K562 (cell line): ENCODE measurements around the gene OCIAD2. TPM values are rescaled to one million over a fixed set of nuclear protein-coding genes. Genes with fewer than 3 reads are reported as not detected.

Source experiments
- ATAC-seq: fragments of 200-7000 bp; cut with Tn5 transposase; 3 replicates; pipeline ENCODE4 v1.9.1; 2020; ENCODE audit warnings: moderate library complexity
- BruUV-seq: library from RNA; stranded (reverse); fragments of 400-500 nt; replicated peaks from 2 replicates; lab custom pipeline; 2021; lab: Mats Ljungman, UMichigan
- CTCF ChIA-PET: fragments of 300-600 bp; formaldehyde crosslinking; extraction: SDS; loops from one replicate; lab custom pipeline; 2021; ENCODE audit warnings: low intra/inter-chr PET ratio; lab: Yijun Ruan, JAX
- POLR2A ChIA-PET: fragments of 300-600, 350-650 bp; sonication (Branson Sonifier 250); formaldehyde crosslinking; extraction: SDS; loops from one replicate; lab custom pipeline; 2021; ENCODE audit warnings: antibody characterized with exemption, inconsistent platforms; lab: Yijun Ruan, JAX
- DNase-seq, 4 experiments: peaks; one replicate each; pipeline versions ENCODE4 v3.0.0 to v3.0.0-alpha.2; 2011 to 2018; ENCODE audit warnings: low spot score in 3 of 4, mixed read lengths in 3 of 4; ENCODE audit errors: extremely low read depth in 1 of 4
- FAIRE-seq: peaks from 2 replicates; lab custom pipeline; 2011; peaks lifted over from hg19 to GRCh38; lab: Jason Lieb, UNC
- H2AFZ ChIP-seq: 2 replicates; pipeline ENCODE4 v1.6.0; 2011; ENCODE audit warnings: low read depth, low read length, control low read depth, inconsistent platforms
- H3K27ac ChIP-seq: fragments of 200-600 bp; 3 replicates; pipeline ENCODE4 v1.8.0; 2011; ENCODE audit warnings: low read depth, mild to moderate bottlenecking, control low read depth, inconsistent platforms, low read length, moderate library complexity, mixed read lengths; ENCODE audit errors: extremely low read depth
- H3K27me3 ChIP-seq, 2 experiments: fragments of 300-600 bp in 1 of 2; 2 replicates in 1 of 2; 3 replicates in 1 of 2; pipeline versions ENCODE4 v1.6.0 to v1.8.0; 2011; ENCODE audit warnings: inconsistent platforms in 2 of 2, low read length in 2 of 2, mild to moderate bottlenecking in 1 of 2, mixed read lengths in 1 of 2, moderate library complexity in 1 of 2; ENCODE audit not compliant: control insufficient read depth in 2 of 2, insufficient read depth in 2 of 2
- H3K36me3 ChIP-seq: fragments of 300-600 bp; 3 replicates; pipeline ENCODE4 v1.8.0; 2011; ENCODE audit warnings: mild to moderate bottlenecking, low read length, inconsistent platforms; ENCODE audit not compliant: control insufficient read depth, insufficient read depth
- H3K4me1 ChIP-seq, 2 experiments: fragments of 200-600 bp in 1 of 2; replicated peaks in 1 of 2; 2 replicates in 1 of 2; 3 replicates in 1 of 2; pipeline versions ENCODE4 v1.5.1 to v1.8.0; 2011; ENCODE audit warnings: inconsistent platforms in 2 of 2, low read length in 2 of 2, mild to moderate bottlenecking in 1 of 2, mixed read lengths in 1 of 2, moderate library complexity in 1 of 2; ENCODE audit not compliant: control insufficient read depth in 2 of 2, insufficient read depth in 2 of 2
- H3K4me2 ChIP-seq: 2 replicates; pipeline ENCODE4 v1.6.1; 2011; ENCODE audit warnings: low read length, control low read depth, inconsistent platforms, mixed read lengths; ENCODE audit not compliant: insufficient read depth
- H3K4me3 ChIP-seq: fragments of 200-600 bp; sonication (generic), shearing (Covaris generic); 2 replicates; pipeline ENCODE4 v1.5.1; 2016; ENCODE audit warnings: control low read depth, inconsistent platforms
- H3K79me2 ChIP-seq: fragments of 200-600 bp; 3 replicates; pipeline ENCODE4 v1.8.0; 2011; ENCODE audit warnings: low read length, inconsistent platforms; ENCODE audit not compliant: control insufficient read depth, insufficient read depth
- H3K9ac ChIP-seq, 2 experiments: 2 replicates each; pipeline versions ENCODE4 v1.6.0 to v1.6.1; 2011; ENCODE audit warnings: low read depth in 2 of 2, low read length in 2 of 2, control low read depth in 1 of 2, inconsistent platforms in 1 of 2, mild to moderate bottlenecking in 1 of 2, mixed read lengths in 1 of 2; ENCODE audit not compliant: insufficient read depth in 1 of 2
- H3K9me1 ChIP-seq: one replicate; pipeline ENCODE4 v1.6.0; 2011; ENCODE audit warnings: inconsistent platforms, mild to moderate bottlenecking, low read length, moderate library complexity; ENCODE audit not compliant: control insufficient read depth, insufficient read depth
- H3K9me3 ChIP-seq: replicated peaks from 2 replicates; pipeline ENCODE4 v1.5.1; 2011; ENCODE audit warnings: low read depth, low read length, inconsistent platforms; ENCODE audit not compliant: control insufficient read depth, insufficient read depth
- H4K20me1 ChIP-seq: replicated peaks from 2 replicates; pipeline ENCODE4 v1.6.1; 2011; ENCODE audit warnings: low read length, inconsistent platforms, mixed read lengths; ENCODE audit not compliant: control insufficient read depth, insufficient read depth
- ESRRA ChIP-seq: fragments of 450-650 bp; IDR thresholded peaks from 2 replicates; pipeline ENCODE4 v1.6.1; 2014; ENCODE audit warnings: low read depth, mild to moderate bottlenecking, moderate library complexity, borderline replicate concordance
- HMG20A ChIP-seq: fragments of 450-650 bp; formaldehyde crosslinking; conservative IDR thresholded peaks from 2 replicates; pipeline ENCODE4 v1.4.0; 2020; ENCODE audit warnings: mild to moderate bottlenecking, mixed read lengths
- RAD51 ChIP-seq: fragments of 450-650 bp; IDR thresholded peaks from 2 replicates; pipeline ENCODE4 v1.7.1; 2016; ENCODE audit warnings: low read depth, mild to moderate bottlenecking, borderline replicate concordance
- RBFOX2 ChIP-seq: fragments of 200-400 bp; formaldehyde crosslinking; IDR thresholded peaks from 2 replicates; pipeline ENCODE4 v1.6.1; 2017; ENCODE audit warnings: low read depth, mild to moderate bottlenecking, low read length, moderate library complexity
- RNF2 ChIP-seq: sonication (generic); IDR thresholded peaks from 2 replicates; pipeline ENCODE4 v1.6.1; 2016
- TCFL5 ChIP-seq: fragments of 250-450 bp; sonication (Bioruptor Pico); conservative IDR thresholded peaks from 2 replicates; pipeline ENCODE4 v1.6.1; 2021; ENCODE audit warnings: mild to moderate bottlenecking, moderate library complexity, matching md5 sums
- TEAD4 ChIP-seq, 2 experiments: sonication (generic) in 1 of 2; formaldehyde crosslinking in 1 of 2; IDR thresholded peaks; 2 replicates each; pipeline versions ENCODE4 v1.6.1 to v1.8.0; 2012 to 2022; ENCODE audit warnings: borderline replicate concordance in 1 of 2, inconsistent platforms in 1 of 2, low read length in 1 of 2, mild to moderate bottlenecking in 1 of 2, missing genetic modification reagents in 1 of 2
- WGBS: fragments of 100-300 bp; shearing (Covaris generic); methylation state at CpG from one replicate; pipeline ENCODE4 v1.1.6; 2016; ENCODE audit warnings: low coverage, mixed read lengths; ENCODE audit not compliant: insufficient coverage; ENCODE audit errors: missing lambda C conversion rate; 5-methylcytosine and 5-hydroxymethylcytosine counted together
- in situ Hi-C: fragments of 300-500 bp; cut with MboI; formaldehyde crosslinking; loops from 4 replicates; pipeline ENCODE4 v1.15.0; 2018; ENCODE audit warnings: inconsistent platforms, mixed read lengths
- intact Hi-C: fragments of 100-400 bp; cut with micrococcal nuclease; formaldehyde crosslinking; loops from 2 replicates; pipeline ENCODE4 v1.14.2; 2022
- polyA plus RNA-seq, 8 experiments: library from polyadenylated mRNA; depleted of rRNA in 4 of 8; stranded (reverse) in 5 of 8; unstranded in 3 of 8; fragments of >200 nt; fragmentation: Nextera tagmentation in 2 of 8; fragmentation: Illumina TruSeq in 1 of 8; extraction: Ambion mirVana in 2 of 8; extraction: Trizol in 1 of 8; gene quantifications; 2 replicates each; pipeline versions ENCODE4 v1.2.1 to v1.2.3, GENCODE V29; 2011 to 2014; ENCODE audit warnings: inconsistent platforms in 1 of 8, missing spikeins in 1 of 8
- total RNA-seq, 7 experiments: library from RNA; depleted of rRNA in 6 of 7; stranded (reverse); fragments of >200 nt in 6 of 7; fragmentation: Illumina TruSeq in 2 of 7; extraction: Trizol in 2 of 7; gene quantifications; 2 replicates each; pipeline versions ENCODE4 v1.2.1 to v1.2.3, GENCODE V29; 2011 to 2021; ENCODE audit warnings: low replicate concordance in 1 of 7
- TF ChIP-seq, protein P1 (sequence below): fragments of 450-650 bp; IDR thresholded peaks from 2 replicates; pipeline ENCODE4 v1.7.1; 2018; ENCODE audit warnings: mild to moderate bottlenecking, low read depth; ENCODE audit not compliant: partially characterized antibody
- TF ChIP-seq, protein P2 (sequence below): sonication (generic); formaldehyde crosslinking; IDR thresholded peaks from 2 replicates; pipeline ENCODE4 v1.8.0; 2023; ENCODE audit warnings: mild to moderate bottlenecking, missing genetic modification reagents
- TF ChIP-seq, protein P3 (sequence below): sonication (generic); formaldehyde crosslinking; IDR thresholded peaks from 2 replicates; pipeline ENCODE4 v1.8.1; 2022; ENCODE audit warnings: missing genetic modification reagents
- TF ChIP-seq, protein P4 (sequence below): sonication (generic); formaldehyde crosslinking; IDR thresholded peaks from 2 replicates; pipeline ENCODE4 v1.8.1; 2023; ENCODE audit warnings: mild to moderate bottlenecking, missing genetic modification reagents

OCIAD2 gene
- total and polyA plus RNA-seq, 9 of the 15 experiments (the other 6 are each of a cell fraction or from before 2014, with no cell fraction given) = 0.11 to 0.98 TPM; not detected in 7

DNA sequence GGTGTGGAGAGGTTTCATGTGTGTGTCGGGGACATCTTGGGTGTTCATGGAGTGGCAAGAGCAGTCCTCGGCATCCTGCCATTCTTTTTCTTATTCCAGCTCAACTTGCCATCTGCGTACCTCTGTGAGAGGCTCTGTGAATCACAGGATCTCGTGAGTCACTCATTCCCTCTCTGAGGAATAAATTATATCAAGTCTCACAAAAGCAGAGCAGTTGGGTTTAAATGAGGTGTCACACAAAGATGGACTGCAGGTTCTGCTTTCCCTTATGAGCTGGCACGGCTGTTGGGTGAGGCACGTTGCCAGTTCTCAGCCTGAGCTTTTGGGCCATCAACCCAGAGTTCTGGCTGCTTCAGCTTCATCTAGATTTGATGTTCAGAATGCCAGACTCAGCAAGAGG lies 6.8 kb upstream of the OCIAD2 start:
- ATAC-seq = no peak
- Histone ChIP-seq H3K4me3 (no peak overlapping the region), H3K9me1 (no peaks in the 10 kb centered on the region), H4K20me1 (no peaks in the 10 kb centered on the region; the same call in 1 of the 2 replicates), H3K4me1 (no peaks in the 10 kb centered on the region; a peak in 1 of 5 replicates), H3K9ac (no peak overlapping the region), H3K79me2 (no peaks in the 10 kb centered on the region), H2AFZ (no peak overlapping the region), H3K27ac (no peak overlapping the region), H3K4me2 (no peak overlapping the region), H3K27me3 (peaks cover 0 to 10% of the 10 kb centered on the region in 2 experiments; a peak in 2 of 5 replicates), H3K36me3 (no peaks in the 10 kb centered on the region), H3K9me3 (no peaks in the 10 kb centered on the region)
- DNase-seq = no peak
- no TSS peak for BruUV-seq
- POLR2A ChIA-PET = no interaction called here
- in situ Hi-C loops = no loop called here
- intact Hi-C loops = no loop called here
- CTCF ChIA-PET = no interaction called here
- FAIRE-seq = no peak
- 7% methylated on average over 6 of the region's 6 CpGs for WGBS
- no peak for TF ChIP-seq ESRRA
- TF ChIP-seq, protein P1, sequence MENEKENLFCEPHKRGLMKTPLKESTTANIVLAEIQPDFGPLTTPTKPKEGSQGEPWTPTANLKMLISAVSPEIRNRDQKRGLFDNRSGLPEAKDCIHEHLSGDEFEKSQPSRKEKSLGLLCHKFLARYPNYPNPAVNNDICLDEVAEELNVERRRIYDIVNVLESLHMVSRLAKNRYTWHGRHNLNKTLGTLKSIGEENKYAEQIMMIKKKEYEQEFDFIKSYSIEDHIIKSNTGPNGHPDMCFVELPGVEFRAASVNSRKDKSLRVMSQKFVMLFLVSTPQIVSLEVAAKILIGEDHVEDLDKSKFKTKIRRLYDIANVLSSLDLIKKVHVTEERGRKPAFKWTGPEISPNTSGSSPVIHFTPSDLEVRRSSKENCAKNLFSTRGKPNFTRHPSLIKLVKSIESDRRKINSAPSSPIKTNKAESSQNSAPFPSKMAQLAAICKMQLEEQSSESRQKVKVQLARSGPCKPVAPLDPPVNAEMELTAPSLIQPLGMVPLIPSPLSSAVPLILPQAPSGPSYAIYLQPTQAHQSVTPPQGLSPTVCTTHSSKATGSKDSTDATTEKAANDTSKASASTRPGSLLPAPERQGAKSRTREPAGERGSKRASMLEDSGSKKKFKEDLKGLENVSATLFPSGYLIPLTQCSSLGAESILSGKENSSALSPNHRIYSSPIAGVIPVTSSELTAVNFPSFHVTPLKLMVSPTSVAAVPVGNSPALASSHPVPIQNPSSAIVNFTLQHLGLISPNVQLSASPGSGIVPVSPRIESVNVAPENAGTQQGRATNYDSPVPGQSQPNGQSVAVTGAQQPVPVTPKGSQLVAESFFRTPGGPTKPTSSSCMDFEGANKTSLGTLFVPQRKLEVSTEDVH = no peak
- TF ChIP-seq, protein P2, sequence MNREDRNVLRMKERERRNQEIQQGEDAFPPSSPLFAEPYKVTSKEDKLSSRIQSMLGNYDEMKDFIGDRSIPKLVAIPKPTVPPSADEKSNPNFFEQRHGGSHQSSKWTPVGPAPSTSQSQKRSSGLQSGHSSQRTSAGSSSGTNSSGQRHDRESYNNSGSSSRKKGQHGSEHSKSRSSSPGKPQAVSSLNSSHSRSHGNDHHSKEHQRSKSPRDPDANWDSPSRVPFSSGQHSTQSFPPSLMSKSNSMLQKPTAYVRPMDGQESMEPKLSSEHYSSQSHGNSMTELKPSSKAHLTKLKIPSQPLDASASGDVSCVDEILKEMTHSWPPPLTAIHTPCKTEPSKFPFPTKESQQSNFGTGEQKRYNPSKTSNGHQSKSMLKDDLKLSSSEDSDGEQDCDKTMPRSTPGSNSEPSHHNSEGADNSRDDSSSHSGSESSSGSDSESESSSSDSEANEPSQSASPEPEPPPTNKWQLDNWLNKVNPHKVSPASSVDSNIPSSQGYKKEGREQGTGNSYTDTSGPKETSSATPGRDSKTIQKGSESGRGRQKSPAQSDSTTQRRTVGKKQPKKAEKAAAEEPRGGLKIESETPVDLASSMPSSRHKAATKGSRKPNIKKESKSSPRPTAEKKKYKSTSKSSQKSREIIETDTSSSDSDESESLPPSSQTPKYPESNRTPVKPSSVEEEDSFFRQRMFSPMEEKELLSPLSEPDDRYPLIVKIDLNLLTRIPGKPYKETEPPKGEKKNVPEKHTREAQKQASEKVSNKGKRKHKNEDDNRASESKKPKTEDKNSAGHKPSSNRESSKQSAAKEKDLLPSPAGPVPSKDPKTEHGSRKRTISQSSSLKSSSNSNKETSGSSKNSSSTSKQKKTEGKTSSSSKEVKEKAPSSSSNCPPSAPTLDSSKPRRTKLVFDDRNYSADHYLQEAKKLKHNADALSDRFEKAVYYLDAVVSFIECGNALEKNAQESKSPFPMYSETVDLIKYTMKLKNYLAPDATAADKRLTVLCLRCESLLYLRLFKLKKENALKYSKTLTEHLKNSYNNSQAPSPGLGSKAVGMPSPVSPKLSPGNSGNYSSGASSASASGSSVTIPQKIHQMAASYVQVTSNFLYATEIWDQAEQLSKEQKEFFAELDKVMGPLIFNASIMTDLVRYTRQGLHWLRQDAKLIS (CRISPR knock-in tag) = no peak
- TF ChIP-seq, protein P3, sequence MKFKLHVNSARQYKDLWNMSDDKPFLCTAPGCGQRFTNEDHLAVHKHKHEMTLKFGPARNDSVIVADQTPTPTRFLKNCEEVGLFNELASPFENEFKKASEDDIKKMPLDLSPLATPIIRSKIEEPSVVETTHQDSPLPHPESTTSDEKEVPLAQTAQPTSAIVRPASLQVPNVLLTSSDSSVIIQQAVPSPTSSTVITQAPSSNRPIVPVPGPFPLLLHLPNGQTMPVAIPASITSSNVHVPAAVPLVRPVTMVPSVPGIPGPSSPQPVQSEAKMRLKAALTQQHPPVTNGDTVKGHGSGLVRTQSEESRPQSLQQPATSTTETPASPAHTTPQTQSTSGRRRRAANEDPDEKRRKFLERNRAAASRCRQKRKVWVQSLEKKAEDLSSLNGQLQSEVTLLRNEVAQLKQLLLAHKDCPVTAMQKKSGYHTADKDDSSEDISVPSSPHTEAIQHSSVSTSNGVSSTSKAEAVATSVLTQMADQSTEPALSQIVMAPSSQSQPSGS (CRISPR knock-in tag) = no peak
- TF ChIP-seq RBFOX2 = no peak
- no peak for TF ChIP-seq RNF2
- TF ChIP-seq TEAD4 (IDR thresholded peaks at IDR 0.05; ENCODE audit: low read length) = no peak
- no peak for TF ChIP-seq TEAD4 (CRISPR knock-in tag; IDR thresholded peaks at IDR 0.05; ENCODE audit: borderline replicate concordance)
- TF ChIP-seq TCFL5 = no peak
- TF ChIP-seq RAD51 = no peak
- TF ChIP-seq, protein P4, sequence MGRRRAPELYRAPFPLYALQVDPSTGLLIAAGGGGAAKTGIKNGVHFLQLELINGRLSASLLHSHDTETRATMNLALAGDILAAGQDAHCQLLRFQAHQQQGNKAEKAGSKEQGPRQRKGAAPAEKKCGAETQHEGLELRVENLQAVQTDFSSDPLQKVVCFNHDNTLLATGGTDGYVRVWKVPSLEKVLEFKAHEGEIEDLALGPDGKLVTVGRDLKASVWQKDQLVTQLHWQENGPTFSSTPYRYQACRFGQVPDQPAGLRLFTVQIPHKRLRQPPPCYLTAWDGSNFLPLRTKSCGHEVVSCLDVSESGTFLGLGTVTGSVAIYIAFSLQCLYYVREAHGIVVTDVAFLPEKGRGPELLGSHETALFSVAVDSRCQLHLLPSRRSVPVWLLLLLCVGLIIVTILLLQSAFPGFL = no peak
- no peak for TF ChIP-seq HMG20A
